Measurements from ENCODE around the gene NSD1.
A peak's percentile ranks its signal among the peaks of the same experiment; 100 is the strongest.

GRCh38 chr5:177086654-177087397 is 46.7 kb upstream of the NSD1 start, which contains the start of gene FGFR4:
- peak; percentile 62 for TF ChIP-seq CTCF (conservative IDR thresholded peaks at IDR 0.05)
- TF ChIP-seq EZH2 (IDR thresholded peaks at IDR 0.05; ENCODE audit: low read depth) = no peak
